HG03558 (cell line): ENCODE results near the gene CCL8.

Experiments
- ATAC-seq: cut with Tn5 transposase; IDR thresholded peaks from one replicate; pipeline ENCODE4 v1.9.1; 2021; ENCODE audit warnings: moderate number of reproducible peaks; ENCODE audit not compliant: unreplicated experiment; ENCODE audit errors: extremely low read depth

CCL8 gene

GRCh38 chr17:34319039-34319483, at the start of gene CCL8:
TSS of gene CCL8 (plus strand) at chr17:34319435. CDS start at chr17:34319502, 67 bp downstream.
- ATAC-seq: no peak

- no peak for ATAC-seq
Observed at GRCh38 chr17:34269969-34270368, 49.3 kb upstream of the CCL8 start, which contains the start of gene CCL7. TSS of gene CCL7 (plus strand) at chr17:34270221. CDS start at chr17:34270291, 70 bp downstream.

DNA sequence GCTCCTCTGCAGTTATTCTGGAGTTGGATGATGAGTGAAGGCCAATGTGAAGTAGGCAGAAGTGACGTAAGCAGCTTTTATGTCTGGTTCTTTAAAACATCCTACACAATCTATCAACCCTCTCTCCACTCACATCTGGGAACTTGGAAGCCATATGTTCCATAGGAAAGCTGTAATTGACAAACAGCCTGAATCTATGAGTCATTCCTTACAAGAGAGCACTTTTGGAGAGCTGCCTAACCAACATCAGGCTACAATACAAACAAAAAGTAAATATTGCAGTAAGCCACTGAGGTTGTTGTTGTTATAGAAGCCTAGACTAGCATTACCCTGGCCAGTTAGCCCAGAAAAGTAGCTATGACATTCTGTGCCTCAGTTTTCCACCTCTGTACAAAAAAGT, 43.4 kb upstream of the CCL8 start:
- no peak for ATAC-seq

DNA sequence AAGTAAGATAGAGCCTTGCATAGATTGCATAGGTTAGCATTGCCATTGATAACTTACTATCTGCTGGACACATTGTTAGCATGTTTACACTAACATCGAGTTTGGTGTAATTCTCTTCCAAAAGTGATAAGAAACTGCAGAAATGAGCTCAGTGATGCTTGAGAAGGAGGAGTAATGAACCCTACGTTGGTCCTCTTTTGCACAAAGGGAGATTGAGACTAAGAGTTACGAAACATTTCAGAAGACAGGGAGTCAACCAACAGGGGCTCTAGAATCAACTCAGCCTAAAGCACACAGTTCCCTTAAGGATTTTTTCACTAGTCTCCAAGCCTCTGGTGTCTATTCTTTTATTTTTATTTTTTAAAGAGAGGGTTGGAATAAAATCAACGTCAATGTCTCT, 42.4 kb upstream of the CCL8 start:
- no peak for ATAC-seq

GRCh38 chr17:34283571-34283970, 35.7 kb upstream of the CCL8 start:
- ATAC-seq: no peak

DNA sequence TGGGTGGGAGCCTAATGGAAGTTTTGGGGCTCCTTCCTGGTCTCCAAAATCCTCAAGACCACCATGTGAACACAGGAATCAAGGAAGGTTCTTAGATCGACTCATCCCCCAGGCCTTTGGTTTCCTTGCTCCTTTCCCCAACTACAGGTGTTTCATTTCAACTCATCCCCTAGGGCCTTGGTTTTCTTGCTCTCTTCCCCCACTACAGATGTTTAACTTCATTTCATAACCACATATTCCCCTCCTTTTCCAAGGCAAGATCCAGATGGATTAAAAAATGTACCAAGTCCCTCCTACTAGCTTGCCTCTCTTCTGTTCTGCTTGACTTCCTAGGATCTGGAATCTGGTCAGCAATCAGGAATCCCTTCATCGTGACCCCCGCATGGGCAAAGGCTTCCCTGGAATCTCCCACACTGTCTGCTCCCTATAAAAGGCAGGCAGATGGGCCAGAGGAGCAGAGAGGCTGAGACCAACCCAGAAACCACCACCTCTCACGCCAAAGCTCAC, 33.9 kb upstream of the CCL8 start, which contains the start of gene CCL11:
TSS of gene CCL11 (plus strand) at position 457 of the 507 bp plus-strand sequence. CDS start 67 bp downstream, outside the sequence.
- ATAC-seq: no peak

DNA sequence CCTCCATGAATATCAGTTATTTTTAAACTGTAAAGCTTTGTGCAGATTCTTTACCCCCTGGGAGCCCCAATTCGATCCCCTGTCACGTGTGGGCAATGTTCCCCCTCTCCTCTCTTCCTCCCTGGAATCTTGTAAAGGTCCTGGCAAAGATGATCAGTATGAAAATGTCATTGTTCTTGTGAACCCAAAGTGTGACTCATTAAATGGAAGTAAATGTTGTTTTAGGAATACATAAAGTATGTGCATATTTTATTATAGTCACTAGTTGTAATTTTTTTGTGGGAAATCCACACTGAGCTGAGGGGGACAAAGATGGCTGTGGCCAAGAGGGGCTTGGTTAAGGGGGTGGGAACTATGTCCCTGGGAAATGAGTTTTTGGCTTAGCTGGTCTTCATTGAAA, 31.4 kb upstream of the CCL8 start:
- no peak for ATAC-seq

DNA sequence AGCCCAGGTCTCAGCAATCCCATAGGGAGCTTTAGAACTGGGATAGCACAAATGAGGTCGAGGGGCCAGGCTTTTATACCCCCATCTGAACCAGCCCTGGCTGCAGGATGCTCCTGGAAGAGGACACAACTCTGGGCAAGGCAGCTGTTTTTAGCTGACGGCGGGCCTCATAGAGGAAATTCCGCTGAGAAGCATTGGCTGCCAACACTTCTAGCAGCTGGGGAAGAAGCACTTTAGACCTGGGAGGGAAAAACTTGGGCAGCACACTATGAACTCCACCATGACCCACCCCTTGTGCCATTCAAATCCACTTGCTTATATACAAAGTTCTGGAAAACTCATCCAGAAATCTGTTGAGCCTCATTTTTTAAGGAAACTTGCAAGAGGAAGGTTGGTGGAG, 28.6 kb upstream of the CCL8 start:
- no peak for ATAC-seq

- ATAC-seq: no peak
Observed at GRCh38 chr17:34291721-34292348, 27.4 kb upstream of the CCL8 start.

DNA sequence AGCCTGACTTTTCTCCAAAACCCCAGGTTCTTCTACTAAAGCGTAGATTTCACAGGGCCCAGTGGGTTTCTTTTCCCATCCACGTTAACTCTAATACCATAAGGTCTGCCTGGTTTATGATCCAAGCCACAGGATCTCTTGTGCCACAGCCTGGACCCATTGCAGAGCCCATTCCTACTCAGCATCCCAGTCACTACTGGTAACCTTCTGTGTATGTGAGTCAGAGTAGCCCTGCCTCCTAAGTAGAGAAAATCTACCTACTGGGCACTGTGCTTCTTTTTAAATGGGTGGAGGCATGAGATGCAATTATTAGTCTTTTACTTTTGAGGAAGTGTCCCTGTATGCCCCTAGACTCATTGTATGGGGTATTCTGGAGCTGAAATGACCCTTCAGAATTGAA, 20.2 kb upstream of the CCL8 start:
- no peak for ATAC-seq

DNA sequence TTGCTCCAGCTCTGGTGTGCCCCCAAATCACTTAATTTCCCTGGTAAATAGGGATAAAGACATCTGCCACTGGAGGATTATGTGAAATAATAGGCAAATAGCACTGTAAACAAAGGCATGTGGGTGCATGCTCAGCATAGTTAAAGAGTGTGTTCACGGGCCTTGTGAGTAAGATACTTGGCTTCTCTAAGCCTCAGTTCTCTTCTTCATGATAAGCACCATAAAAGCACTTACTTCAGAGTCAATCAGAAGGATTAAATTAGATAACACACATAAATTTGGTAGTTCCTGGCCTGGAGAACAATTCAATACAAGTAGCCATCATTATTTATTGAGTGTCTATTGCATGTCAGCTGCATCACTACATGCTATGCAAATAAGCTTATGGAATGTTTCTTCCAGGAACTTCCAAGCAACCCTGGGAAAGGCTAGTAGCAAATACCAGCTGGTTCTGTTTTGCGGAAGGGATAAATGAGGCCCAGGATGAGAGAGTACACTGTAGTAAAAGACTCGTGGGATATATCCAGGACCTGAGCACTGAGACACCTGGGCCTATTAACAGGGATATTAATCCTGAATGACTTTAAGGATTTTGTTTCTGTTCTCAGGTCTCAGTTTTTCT, 19.2 kb upstream of the CCL8 start:
- ATAC-seq: no peak

GRCh38 chr17:34300652-34301370, 18.4 kb upstream of the CCL8 start:
- ATAC-seq: no peak

DNA sequence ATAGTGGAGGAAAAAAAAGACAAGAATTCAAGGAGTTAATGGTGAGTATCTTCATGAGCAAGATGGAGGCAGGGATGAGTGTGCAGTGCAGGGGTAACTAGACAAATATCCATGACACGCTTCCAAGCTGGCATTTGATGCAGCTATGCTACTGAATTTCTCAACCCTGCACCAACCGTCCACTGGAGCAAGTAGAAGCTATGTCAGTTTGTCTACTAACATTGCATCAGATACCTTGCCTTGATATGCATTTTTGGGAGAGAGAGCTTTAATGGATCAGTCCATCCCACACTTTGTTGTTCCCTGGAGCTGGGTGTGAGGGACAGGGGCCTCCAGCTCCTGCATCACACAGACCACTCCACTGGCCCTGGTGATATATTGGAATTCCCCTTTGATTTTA, 17.2 kb upstream of the CCL8 start:
- no peak for ATAC-seq

GRCh38 chr17:34302636-34303035, 16.6 kb upstream of the CCL8 start:
- no peak for ATAC-seq

GRCh38 chr17:34303606-34304005, 15.6 kb upstream of the CCL8 start:
- ATAC-seq: no peak

DNA sequence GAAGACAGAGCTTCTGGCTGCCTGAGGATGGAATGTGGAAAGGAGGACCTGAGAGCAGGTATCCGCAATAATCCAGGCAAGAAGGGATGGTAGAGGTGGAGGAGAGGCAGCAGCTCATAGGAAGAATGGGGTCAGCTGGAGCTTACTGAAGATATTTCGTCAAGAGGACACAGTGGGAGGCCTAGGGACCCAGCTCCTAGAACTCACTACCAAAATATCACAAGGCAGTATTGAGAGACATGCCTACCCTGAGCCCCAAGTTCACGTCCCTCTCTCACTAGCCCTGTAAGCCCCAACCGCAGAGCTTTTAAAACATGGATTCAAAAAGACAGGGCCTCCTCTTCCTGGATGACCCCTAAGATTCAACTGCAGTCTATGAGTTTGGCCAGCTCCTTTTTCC, 14.2 kb upstream of the CCL8 start:
- no peak for ATAC-seq

DNA sequence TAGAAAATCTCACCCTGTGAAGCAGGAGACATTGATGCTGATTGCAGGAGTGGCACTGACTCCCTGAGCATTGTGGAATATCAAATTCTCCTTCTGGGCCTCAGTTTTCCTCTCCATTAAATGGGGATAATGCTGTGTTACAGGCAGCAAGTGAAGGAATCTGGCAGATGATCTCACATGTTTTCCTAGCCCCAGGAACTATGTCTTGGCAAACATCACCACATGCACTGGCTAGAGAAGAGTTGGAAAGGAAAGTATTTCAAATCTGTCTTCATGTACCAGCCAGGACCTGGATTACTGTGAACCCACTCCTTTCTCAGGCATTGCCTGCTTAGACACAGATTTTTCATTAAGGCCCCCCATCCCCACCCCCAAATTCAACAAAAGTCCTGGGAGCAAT, 13.6 kb upstream of the CCL8 start:
- no peak for ATAC-seq

GRCh38 chr17:34306466-34306865, 12.8 kb upstream of the CCL8 start:
- ATAC-seq: no peak

- ATAC-seq: no peak
Observed at GRCh38 chr17:34307110-34307509, 12.1 kb upstream of the CCL8 start.

GRCh38 chr17:34308371-34308770, 10.9 kb upstream of the CCL8 start:
- no peak for ATAC-seq

DNA sequence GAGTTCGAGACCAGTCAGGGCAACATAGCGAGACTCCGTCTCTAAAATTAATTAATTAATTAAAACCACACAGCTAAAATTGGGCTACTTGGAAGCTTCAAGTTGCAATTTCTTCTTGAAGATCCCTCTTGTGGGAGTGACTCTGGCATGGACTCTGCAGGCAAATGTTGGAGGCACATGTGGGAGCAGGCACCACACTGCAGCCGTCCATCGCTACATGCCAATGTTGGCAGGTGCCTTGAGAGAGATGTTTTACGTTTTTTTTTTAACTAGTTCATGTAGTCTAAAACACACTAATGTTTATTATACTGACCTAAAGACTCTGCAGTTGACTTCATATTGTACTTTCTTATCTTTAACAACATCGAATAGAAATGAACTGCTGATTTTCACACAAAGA, 7.9 kb upstream of the CCL8 start:
- no peak for ATAC-seq
